Measurements from ENCODE around the gene ZNF423.

ZNF423 gene

GRCh38 chr16:49720225-49720624 lies 135.7 kb downstream of the ZNF423 start:
- DNase-seq (ENCODE audit: low read depth) = no peak

- DNase-seq (ENCODE audit: low read depth) = no peak
Observed at GRCh38 chr16:49717689-49718088, 138.2 kb downstream of the ZNF423 start.

GRCh38 chr16:49716339-49716934 lies 139.5 kb downstream of the ZNF423 start:
- DNase-seq (ENCODE audit: low read depth) = no peak

GRCh38 chr16:49713770-49714169 lies 142.1 kb downstream of the ZNF423 start:
- no peak for DNase-seq (ENCODE audit: low read depth)

GRCh38 chr16:49712542-49712941 lies 143.4 kb downstream of the ZNF423 start:
- DNase-seq (ENCODE audit: low read depth) = no peak

GRCh38 chr16:49712106-49712505 lies 143.8 kb downstream of the ZNF423 start:
- DNase-seq (ENCODE audit: low read depth) = no peak

GRCh38 chr16:49709057-49709456 lies 146.9 kb downstream of the ZNF423 start:
- DNase-seq (ENCODE audit: low read depth) = no peak

GRCh38 chr16:49708491-49708890 lies 147.4 kb downstream of the ZNF423 start:
- no peak for DNase-seq (ENCODE audit: low read depth)

GRCh38 chr16:49706620-49707355 lies 149.1 kb downstream of the ZNF423 start:
- DNase-seq (ENCODE audit: low read depth) = no peak

- DNase-seq (ENCODE audit: low read depth) = no peak
Observed at GRCh38 chr16:49704586-49705155, 151.2 kb downstream of the ZNF423 start.

GRCh38 chr16:49703483-49703882 lies 152.4 kb downstream of the ZNF423 start:
- no peak for DNase-seq (ENCODE audit: low read depth)

GRCh38 chr16:49701789-49702494 lies 154.0 kb downstream of the ZNF423 start:
- no peak for DNase-seq (ENCODE audit: low read depth)

- no peak for DNase-seq (ENCODE audit: low read depth)
Observed at GRCh38 chr16:49701065-49701685, 154.7 kb downstream of the ZNF423 start.

GRCh38 chr16:49700251-49701064 lies 155.5 kb downstream of the ZNF423 start:
- DNase-seq (ENCODE audit: low read depth) = no peak

GRCh38 chr16:49699841-49700175 lies 156.1 kb downstream of the ZNF423 start:
- no peak for DNase-seq (ENCODE audit: low read depth)

- DNase-seq (ENCODE audit: low read depth) = no peak
Observed at GRCh38 chr16:49698931-49699840, 156.7 kb downstream of the ZNF423 start.

GRCh38 chr16:49698453-49698815 lies 157.5 kb downstream of the ZNF423 start:
- no peak for DNase-seq (ENCODE audit: low read depth)

- no peak for DNase-seq (ENCODE audit: low read depth)
Observed at GRCh38 chr16:49697631-49698452, 158.1 kb downstream of the ZNF423 start.

- no peak for DNase-seq (ENCODE audit: low read depth)
Observed at GRCh38 chr16:49696414-49697101, 159.4 kb downstream of the ZNF423 start.
